Hematopoietic multipotent progenitor cell treated with erythropoietin and hydrocortisone succinate and interleukin-3 and kit ligand, for 4 days (in vitro differentiated cells): Measurements from ENCODE around the gene SPRR1A.
"Not testable (repeated sequence)": the region's sequence is repeated elsewhere in the genome, so short reads cannot be mapped to it uniquely, and the experiment has no call there.

ENCODE experiments used
- DNase-seq: peaks from one replicate; pipeline ENCODE4 v3.0.0-alpha.2; 2015

Gene SPRR1A

GRCh38 chr1:152976688-152977087 lies 7.2 kb upstream of the SPRR1A start:
- DNase-seq, result no peak

DNA sequence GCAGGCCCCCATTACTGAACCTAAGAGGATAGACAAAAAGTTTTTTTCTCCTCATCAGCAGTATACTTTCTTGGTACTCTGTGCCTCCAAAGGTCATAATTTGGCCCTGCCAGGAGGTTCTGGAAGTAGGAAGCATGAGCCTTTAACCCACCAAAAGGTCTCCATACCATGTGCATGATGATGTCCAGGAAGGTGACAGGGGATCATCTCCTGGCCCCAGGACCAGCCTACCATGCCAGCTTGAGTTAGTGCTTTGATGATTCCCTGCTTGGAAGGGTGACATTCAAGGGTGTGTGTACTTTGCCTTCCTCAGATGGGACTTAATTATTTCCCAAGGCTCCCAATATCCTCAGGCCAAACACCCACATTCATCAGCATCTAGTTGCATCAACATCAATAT lies 6.3 kb upstream of the SPRR1A start:
- no peak for DNase-seq

- DNase-seq, result no peak
These were observed 3.2 kb upstream of the SPRR1A start for GRCh38 chr1:152980676-152981075.

GRCh38 chr1:152981146-152981871 lies 2.6 kb upstream of the SPRR1A start:
- no peak for DNase-seq

DNA sequence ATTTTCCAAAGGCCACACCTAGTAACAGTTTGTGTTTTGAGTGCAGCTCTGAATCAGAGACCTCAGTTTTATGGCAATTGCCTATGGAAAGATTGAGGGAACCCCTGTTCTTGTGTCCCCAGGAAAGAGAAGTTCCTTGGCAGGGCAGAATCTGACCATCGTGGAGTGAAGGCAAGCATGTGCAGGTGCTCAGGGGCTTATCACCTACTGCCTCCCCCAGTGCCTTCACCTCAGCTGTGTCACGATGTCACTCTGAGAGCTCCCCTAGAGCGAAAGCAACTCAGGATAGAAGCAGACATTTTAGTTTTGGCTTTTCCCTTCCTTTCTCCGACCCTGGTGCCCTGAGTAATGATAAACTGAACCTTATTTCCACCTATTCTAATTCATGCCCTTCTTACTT lies 1.8 kb upstream of the SPRR1A start:
- DNase-seq, result no peak

DNA sequence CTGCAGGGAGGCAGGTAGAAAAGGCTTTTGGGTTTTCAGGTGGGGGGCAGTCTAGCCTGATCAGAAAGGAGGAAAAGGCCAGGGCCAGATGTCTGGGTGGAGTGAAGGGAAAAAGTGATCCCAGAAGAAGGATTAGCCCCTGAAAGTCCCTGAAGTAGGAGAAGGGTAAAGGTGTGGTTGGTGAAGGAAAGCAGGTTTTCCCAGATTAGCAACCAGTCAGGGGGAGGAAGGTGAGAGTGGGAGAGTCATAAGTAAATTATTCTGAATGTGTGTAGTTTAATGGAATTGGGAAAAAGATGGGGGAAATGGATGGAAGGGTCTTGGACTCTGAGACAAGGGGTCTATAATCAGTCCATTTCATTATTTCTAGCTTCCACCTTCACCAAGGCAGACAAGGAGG lies 647 bp upstream of the SPRR1A start:
- no peak for DNase-seq

DNA sequence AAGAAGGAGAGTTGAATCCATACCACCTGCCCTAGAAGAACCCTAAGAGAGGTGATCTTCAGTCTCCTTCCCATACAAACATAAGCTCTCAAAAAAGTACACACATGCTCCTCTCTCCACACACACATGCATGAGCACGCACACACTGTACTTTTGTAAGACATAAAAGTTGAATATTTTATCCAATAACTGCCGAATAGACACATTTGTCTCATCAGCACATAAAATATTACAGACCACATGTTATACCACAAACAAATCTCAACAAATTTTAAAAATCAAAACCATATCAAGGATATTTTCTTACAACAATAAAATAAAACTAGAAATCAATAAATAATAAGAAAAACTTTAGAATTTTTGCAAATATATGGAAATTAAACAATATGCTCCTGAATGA lies 2.7 kb downstream of the SPRR1A start:
- DNase-seq, result no peak

- DNase-seq, result no peak
These were observed 9.3 kb downstream of the SPRR1A start for GRCh38 chr1:152993186-152993585.

DNA sequence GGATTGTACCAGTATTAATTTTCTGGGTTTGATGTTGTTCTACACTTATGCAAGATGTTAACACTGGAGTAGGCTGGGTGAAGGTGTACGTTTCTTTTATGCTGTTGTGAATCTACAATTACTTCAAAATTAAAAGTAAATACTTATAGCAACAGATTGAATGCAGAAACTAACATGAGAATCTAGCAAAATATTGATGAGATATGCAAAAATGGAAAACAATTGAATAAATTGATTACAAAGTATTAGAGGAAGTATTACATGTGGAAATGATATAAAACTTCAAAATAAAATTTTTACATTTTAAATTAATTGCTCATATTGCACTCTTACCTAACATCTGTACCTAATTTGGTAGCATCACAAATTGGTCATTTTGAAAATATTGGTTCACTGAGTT lies 12.0 kb downstream of the SPRR1A start:
- no peak for DNase-seq

DNA sequence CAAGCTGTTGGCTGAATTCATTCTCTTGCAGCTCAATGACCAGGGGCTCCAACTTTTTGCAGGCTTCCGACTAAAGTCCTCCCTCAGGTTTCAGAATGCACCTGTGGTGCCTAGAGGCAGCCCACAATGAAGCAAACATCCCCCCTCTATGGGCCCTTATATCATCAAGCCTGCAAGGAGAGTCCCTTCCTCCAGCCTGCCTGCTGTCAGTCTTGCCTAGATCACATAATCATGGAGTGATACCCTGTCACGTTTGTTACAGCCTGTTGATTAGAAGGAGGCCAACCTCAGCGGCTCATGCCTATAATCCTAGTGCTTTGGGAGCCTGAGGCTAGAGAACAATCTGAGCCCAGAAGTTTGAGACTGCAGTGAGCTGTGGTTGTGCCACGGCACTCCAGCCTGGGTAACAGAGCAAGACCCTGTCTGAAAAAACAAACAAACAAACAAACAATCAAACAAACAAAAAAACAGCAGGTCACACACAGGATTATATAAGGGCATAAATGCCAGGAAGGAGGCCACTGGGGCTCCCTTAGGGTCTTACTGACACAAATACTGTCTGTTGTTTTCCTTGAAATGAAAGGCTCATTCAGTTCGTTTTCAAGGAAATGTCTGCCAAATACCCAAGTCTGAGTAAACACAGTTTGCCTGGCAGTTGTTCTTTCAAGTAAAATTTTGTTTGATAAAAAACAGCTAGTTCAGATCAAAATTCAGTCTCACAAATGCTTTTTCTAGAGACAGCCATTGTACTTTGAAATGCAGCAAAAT lies 12.9 kb downstream of the SPRR1A start:
- DNase-seq, result no peak

- no peak for DNase-seq
These were observed 14.0 kb downstream of the SPRR1A start for GRCh38 chr1:152997901-152998300.

DNA sequence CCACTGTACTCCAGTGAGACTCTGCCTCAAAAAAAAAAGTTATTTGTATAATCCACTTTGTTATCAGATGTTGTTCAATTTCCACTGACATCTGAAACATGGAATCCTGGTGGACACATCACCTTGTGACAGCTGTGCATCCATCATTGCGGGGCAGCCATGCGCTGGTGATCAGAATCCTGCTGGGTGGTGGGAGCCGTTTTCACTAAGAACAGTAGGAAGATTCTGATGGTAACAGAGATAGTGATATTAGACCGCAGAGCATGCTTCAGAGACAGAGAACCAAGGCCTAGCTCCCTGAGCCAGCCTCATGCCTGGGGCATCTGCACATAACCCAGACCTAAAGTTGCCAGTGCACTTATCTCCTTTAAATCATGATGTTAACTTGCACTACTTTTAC lies 14.6 kb downstream of the SPRR1A start:
- DNase-seq, result no peak

DNA sequence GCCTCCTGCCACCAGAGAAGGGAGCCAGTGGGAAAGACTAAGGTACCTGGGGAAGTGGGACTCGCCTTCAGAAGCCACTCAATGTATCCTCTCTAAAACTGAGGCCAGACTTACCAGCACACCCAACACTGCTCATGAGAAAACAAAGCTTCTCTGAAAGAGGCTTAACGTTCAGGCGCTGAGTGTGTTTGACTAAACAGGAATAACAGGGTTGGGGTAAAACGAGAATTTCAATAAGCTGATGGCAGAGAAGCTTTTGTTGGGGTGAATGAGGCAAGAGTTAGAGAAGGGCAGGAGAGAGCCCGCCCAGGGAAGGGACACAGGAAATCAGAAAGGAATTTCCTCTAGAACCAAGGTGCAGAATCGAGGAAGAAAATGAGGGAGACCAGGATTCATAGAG lies 15.9 kb downstream of the SPRR1A start:
- no peak for DNase-seq

GRCh38 chr1:153000294-153000693 lies 16.4 kb downstream of the SPRR1A start:
- DNase-seq, result no peak

GRCh38 chr1:153001382-153001781 lies 17.5 kb downstream of the SPRR1A start, which contains the start of gene SPRR3:
Gene SPRR3 (plus strand): TSS chr1:153001749. CDS start chr1:153003021, 1,272 bp downstream.
- peak; percentile 0 for DNase-seq

GRCh38 chr1:153011235-153011758 lies 27.4 kb downstream of the SPRR1A start:
- DNase-seq, result not testable (repeated sequence)

- not testable (repeated sequence) for DNase-seq
These were observed 37.9 kb downstream of the SPRR1A start for GRCh38 chr1:153021829-153022228.

GRCh38 chr1:153022340-153022739 lies 38.5 kb downstream of the SPRR1A start:
- DNase-seq, result peak; percentile 36

- DNase-seq, result no peak
These were observed 39.2 kb downstream of the SPRR1A start for GRCh38 chr1:153023109-153023508.

GRCh38 chr1:153024413-153024812 lies 40.5 kb downstream of the SPRR1A start:
- DNase-seq, result no peak

GRCh38 chr1:153025797-153026196 lies 41.9 kb downstream of the SPRR1A start:
- no peak for DNase-seq

DNA sequence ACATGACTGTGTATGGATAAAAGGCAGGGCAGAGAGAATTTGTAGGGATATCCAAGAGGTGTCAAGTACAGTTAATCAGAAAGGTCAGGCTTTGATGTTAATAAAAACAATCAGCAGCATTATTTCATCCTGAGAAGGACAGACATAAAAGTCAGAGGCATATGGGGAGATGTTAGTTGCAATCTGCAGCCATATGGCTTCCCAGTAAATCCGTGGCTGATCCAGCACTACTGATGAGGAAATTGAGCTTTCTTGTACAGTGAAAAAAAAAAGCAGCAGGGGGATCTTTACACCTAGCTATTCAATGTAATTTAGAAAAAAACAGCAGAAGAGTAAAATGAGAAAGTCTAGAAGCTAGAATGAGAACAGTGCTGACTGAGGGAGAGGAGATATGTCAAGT lies 44.9 kb downstream of the SPRR1A start:
- no peak for DNase-seq

DNA sequence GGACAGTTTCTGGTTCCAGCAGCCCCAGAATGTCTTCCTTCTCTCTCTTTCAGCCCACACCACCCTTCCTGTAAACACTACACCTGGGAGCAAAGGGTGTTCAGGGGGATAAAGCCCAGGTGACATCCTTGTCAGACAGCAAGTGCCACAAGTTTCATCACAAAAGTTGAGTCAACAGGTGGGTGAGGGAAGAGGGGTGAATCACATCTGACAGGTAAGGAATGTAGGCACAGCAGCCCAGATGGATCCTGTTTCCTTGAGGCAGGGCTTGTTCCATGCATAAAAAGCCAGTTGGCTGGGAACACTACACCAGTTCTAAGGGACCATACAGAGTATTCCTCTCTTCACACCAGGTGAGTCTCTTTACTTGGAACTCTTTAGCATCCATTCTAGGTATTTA lies 47.0 kb downstream of the SPRR1A start, which contains the start of gene SPRR1B:
Gene SPRR1B, plus strand, starts transcription at position 309 of the 400 bp plus-strand sequence. CDS start 1,143 bp downstream, outside the sequence.
- no peak for DNase-seq

DNA sequence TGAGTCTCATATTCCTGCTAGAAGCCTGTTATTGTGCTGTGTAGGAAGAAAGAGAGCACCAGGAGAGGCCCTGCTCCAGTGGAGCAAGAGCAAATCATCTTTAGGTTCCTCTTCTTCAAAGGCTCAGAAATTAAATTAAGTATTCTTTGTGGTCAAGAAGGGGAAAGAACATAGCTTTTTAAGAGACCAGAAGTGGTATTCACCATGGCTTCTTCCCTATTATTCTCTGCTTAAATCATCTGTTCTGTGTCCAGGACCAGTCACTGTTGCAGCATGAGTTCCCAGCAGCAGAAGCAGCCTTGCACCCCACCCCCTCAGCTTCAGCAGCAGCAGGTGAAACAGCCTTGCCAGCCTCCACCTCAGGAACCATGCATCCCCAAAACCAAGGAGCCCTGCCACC lies 48.2 kb downstream of the SPRR1A start:
- no peak for DNase-seq
